HG03108 (cell line): Measurements from ENCODE around the gene GUCA1A.
"Not testable (repeated sequence)": the region's sequence is repeated elsewhere in the genome, so short reads cannot be mapped to it uniquely, and the experiment has no call there.

Source experiments
- ATAC-seq: cut with Tn5 transposase; IDR thresholded peaks from one replicate; pipeline ENCODE4 v1.9.1; 2021; ENCODE audit warnings: moderate library complexity; ENCODE audit not compliant: unreplicated experiment

GUCA1A gene

GRCh38 chr6:42142118-42142835 lies 30.9 kb upstream of the GUCA1A start, which contains the start of gene C6orf132:
C6orf132 (minus strand) TSS chr6:42142620; CDS start chr6:42142444, 176 bp downstream.
- ATAC-seq, result no peak

- ATAC-seq, result no peak
Measured at GRCh38 chr6:42147138-42147562, 26.0 kb upstream of the GUCA1A start.

- ATAC-seq, result no peak
Measured at GRCh38 chr6:42148058-42148457, 25.1 kb upstream of the GUCA1A start.

GRCh38 chr6:42150254-42150653 lies 22.9 kb upstream of the GUCA1A start:
- no peak for ATAC-seq

GRCh38 chr6:42152024-42152423 lies 21.1 kb upstream of the GUCA1A start:
- no peak for ATAC-seq

- not testable (repeated sequence) for ATAC-seq
Measured at GRCh38 chr6:42152528-42153213, 20.5 kb upstream of the GUCA1A start.

GRCh38 chr6:42153921-42154320 lies 19.2 kb upstream of the GUCA1A start:
- ATAC-seq, result no peak

GRCh38 chr6:42154461-42155209 lies 18.5 kb upstream of the GUCA1A start:
- ATAC-seq, result no peak

- ATAC-seq, result no peak
Measured at GRCh38 chr6:42155293-42155692, 17.9 kb upstream of the GUCA1A start.

GRCh38 chr6:42156638-42157037 lies 16.5 kb upstream of the GUCA1A start:
- ATAC-seq, result no peak

- ATAC-seq, result no peak
Measured at GRCh38 chr6:42158011-42158410, 15.2 kb upstream of the GUCA1A start.

- ATAC-seq, result no peak
Measured at GRCh38 chr6:42158631-42159030, 14.5 kb upstream of the GUCA1A start.

- no peak for ATAC-seq
Measured at GRCh38 chr6:42159431-42160024, 13.6 kb upstream of the GUCA1A start.

- no peak for ATAC-seq
Measured at GRCh38 chr6:42162384-42162783, 10.8 kb upstream of the GUCA1A start.

- ATAC-seq, result no peak
Measured at GRCh38 chr6:42162812-42163211, 10.4 kb upstream of the GUCA1A start.

- ATAC-seq, result no peak
Measured at GRCh38 chr6:42163981-42164380, 9.2 kb upstream of the GUCA1A start.

GRCh38 chr6:42165016-42165415 lies 8.1 kb upstream of the GUCA1A start:
- ATAC-seq, result no peak

GRCh38 chr6:42166444-42167141 lies 6.6 kb upstream of the GUCA1A start:
- ATAC-seq, result no peak

- ATAC-seq, result no peak
Measured at GRCh38 chr6:42168650-42169049, 4.5 kb upstream of the GUCA1A start.

- not testable (repeated sequence) for ATAC-seq
Measured at GRCh38 chr6:42169780-42170179, 3.4 kb upstream of the GUCA1A start.
